ENCODE measurements around the gene FLRT3.

The FLRT3 gene

GRCh38 chr20:14319704-14320103 lies 17.7 kb downstream of the FLRT3 start:
- no peak for DNase-seq (ENCODE audit: low spot score)

GRCh38 chr20:14313341-14314020 lies 23.9 kb downstream of the FLRT3 start:
- no peak for DNase-seq (ENCODE audit: low spot score)

DNA sequence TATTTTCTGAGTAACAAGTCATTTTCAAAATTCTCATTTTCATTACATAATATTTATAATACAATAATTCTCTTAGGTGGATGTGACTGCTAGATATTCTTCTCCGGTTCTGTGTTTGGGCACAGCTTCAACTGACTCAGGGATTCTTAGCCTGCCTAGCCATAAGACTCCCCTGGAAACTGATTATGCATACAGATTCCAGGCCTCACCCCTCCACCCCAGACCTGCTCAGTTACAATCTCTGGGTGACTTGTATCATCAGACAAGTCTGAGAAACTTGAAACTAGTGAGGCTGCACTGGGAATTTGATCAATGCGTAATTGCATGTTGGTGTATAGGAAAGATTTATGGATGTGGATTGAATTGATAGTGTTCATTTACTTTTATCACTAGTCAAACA lies 25.4 kb downstream of the FLRT3 start:
- DNase-seq (ENCODE audit: low spot score) = no peak

DNA sequence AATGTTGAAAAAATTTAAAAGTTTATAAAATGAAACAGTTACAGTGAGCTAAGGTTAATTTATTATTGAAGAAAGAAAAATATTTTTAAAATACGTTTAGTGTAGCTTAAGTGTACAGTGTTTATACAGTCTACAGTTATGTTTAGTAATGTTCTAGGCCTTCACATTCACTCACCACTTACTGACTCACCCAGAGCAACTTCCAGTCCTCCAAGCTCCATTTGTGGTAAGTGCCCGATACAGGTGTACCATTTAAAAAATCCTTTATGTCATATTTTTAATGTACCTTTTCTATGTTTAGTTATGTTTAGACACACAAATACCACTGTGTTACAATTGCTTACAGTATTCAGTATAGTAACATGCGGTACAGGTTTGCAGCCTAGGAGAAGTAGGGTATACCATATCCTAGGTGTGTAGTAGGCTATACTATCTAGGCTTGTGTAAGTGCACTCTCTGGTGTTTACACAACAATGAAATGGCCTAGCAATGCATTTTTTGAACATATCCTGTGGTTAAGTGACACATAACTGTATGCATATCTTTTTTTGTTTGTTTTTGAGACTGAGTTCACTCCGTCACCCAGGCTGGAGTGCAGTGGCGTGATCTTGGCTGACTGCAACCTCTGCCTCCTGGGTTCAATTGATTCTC lies 26.3 kb downstream of the FLRT3 start:
- DNase-seq (ENCODE audit: low spot score) = no peak

GRCh38 chr20:14307956-14308355 lies 29.5 kb downstream of the FLRT3 start:
- DNase-seq (ENCODE audit: low spot score) = no peak

DNA sequence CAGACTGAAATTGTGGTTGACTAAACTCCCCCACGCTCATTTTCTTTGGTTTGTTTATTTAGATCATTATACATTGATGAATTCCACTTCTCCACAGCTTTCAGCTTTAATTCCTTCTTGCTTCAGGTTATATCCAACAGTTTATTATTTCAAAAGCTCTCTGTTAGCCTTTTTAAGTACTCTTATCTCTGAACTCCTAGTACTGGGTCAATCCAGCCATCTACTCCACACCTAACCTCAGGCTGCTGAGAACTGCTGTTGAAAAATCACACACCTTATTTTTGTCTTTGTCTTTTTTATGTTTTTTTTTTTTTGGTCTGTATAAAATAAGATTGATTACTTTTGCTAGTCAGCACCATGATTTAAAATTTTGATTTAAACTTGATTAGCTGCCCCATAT lies 32.9 kb downstream of the FLRT3 start:
- no peak for DNase-seq (ENCODE audit: low spot score)

DNA sequence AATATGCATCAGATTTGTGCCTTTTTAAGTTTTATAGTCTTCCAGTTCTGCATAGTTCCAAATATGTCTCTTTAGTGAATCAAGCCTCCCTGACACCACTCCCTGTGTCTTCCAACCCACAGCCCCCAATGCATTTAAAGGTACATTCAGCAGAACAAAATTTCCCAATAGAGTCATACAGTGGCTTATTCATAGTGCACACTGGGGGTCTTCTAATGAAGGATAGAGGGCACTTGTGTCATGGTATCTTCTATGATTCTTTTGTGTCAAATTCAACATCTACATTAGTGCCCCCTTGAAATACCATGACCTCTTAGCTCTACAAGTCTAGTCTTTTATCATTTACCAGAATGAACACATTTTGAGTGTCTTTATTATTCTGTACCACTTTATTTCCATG lies 33.8 kb downstream of the FLRT3 start:
- DNase-seq (ENCODE audit: low spot score) = no peak

DNA sequence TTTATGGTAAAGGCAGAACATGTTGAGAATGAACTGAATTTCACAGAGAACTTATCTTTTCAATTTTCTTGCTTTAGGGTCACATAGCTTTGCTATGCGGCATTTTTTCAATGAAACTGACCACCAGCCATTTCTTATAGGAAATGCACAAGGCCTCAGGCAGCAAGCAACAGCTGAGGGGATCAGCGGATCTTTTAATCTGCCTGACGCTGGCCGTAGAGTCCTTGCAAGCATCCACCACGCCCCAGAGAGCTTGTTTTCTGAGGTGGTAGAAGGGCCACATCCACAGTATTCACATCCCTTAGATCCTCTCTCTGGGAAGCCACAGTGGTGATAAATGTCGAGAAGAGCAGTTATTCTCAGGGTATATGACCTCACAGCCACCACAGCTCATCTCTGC lies 34.3 kb downstream of the FLRT3 start:
- DNase-seq (ENCODE audit: low spot score) = no peak

DNA sequence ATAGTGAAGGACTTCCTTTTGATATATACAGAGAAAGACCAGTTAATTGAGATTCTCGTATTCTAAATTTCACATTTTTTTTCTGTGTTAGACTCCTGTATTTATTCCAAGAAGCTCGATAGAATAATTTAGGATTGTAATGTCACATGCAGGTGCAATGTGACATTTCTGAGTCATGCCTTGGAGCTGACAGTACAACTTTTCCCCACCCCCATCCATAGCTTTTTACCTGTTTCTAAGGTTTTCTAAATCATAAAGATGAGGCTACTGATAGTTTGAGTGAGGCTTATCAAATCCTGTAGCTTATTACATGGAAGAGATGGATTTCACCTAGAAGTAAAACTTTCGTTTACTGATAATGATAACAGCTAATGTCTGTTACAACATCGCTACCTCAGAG lies 37.6 kb downstream of the FLRT3 start:
- no peak for DNase-seq (ENCODE audit: low spot score)

DNA sequence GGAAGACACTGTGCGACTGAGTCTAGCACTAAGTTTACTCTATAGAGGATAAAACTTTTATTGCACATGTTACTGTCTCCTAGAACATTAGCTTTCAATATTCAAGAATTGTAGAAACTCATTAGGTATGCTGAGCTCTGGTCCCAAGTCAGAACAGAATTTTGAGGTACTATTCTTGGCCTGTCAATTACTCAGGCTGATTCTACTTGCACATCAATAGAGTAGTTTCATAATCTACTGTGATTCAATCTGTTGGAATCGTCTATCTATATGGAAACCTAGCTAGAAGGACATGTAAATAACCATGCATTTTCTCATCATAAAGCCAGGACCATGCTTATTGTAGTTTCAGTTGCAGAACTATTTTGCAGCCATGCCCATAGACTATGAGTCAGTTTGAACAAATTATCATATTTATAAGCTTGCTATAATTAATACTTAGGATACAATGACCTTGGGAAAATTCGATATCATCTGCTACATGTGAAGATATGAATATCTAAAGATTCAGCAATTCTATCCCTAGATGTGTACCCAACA lies 41.6 kb downstream of the FLRT3 start:
- DNase-seq (ENCODE audit: low spot score) = no peak

DNA sequence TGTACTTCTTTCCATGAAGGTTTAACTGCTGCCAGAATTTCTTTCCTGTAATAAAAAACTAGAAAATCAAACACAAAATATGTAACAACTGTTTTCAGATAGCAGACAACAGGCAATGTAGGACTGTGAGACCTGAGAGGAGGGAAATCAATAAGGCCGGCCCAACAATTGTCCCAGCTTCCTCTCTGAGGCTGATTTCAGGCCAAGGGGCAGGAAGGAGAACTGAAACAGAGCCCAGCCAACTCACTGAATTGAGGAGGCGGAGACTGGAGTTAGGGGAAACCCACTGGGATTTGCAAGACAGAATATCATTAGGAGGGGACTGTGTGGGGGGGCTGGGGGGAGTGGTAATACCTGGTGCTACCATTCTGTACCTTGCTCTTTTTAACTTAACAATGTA lies 42.2 kb downstream of the FLRT3 start:
- DNase-seq (ENCODE audit: low spot score) = no peak

- DNase-seq (ENCODE audit: low spot score) = no peak
Measured at GRCh38 chr20:14291502-14291901, 45.9 kb downstream of the FLRT3 start.

DNA sequence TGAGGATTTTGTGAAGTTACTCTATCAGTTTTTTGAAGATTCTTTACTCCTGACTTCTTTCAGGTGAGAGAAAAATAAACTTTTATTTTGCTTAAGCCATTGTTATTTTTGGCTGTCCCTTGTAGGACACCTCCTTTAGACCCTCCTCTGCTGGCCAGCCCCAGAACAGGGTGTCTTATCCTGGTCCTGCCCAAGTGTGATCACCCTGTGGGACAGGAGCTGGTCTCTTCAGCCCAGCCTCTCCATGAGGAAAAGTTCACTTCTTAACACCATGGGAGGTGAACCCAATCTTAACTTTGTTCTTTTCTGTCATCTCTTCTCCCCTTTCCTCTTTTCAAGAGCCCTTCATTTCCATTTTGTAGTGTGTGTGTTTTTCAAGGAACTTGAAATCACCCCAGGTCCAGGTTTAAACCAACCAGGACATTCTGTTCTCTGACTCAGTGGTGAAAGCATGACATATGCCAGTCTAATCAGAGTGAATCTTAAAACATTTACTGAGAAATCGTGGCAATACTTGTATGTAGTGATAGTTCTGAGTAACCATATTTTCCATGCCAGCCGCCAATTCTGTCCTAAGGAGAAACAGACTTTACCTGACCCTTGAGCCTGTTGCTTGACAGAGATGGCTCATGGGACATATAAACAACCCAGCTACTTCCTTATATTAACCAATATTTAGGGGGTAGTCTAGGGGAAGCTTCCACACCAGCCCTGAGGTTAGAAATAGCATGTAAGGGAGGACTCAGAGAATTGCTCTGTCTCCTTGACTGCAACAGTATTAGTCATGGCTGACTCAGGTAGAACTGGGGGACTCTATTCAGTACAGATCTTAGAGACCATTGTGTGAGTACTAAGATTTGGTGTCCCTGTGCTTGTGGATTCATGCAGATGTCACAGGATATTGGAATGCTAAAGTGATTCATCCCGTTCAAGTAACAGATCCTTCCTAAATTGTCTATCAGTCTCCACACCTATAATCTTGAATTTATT lies 48.8 kb downstream of the FLRT3 start:
- DNase-seq (ENCODE audit: low spot score) = peak; percentile 35

DNA sequence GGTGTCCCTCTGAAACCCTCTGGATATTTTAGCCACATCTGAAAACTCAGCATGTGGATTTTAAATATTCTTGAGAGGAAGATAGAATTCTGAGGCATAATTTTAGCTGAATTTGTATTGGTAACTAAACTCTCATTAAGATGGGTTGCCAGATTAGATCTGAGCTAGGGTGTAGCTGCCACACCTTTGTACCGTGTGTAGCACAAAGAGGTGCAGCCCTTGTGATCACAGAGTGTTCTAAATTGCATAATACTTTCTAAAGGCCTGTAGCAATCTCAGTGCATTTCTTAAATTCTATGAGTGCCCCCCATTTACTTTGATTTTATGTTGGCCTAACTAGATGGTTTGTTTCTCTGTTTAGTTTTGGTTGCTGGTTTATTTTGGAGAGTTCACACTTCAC lies 53.0 kb downstream of the FLRT3 start:
- no peak for DNase-seq (ENCODE audit: low spot score)

GRCh38 chr20:14282140-14282539 lies 55.3 kb downstream of the FLRT3 start:
- DNase-seq (ENCODE audit: low spot score) = no peak
